ENCODE measurements around the gene SLC24A4. TPM values are rescaled to one million over a fixed set of nuclear protein-coding genes. Genes with fewer than 3 reads are reported as not detected.

SLC24A4 gene
- total RNA-seq, 1 donor from 2014 or later: not detected

GRCh38 chr14:92441751-92442504 lies 119.0 kb downstream of the SLC24A4 start:
- peaks cover 2% of the 10 kb centered on the region for H3K27me3 ChIP-seq (ENCODE audit: control insufficient read depth, insufficient read depth, low read length)
- no peaks in the 10 kb centered on the region for H3K36me3 ChIP-seq (ENCODE audit: control insufficient read depth, insufficient read depth, low read length)
- no peak for TF ChIP-seq CTCF (IDR thresholded peaks at IDR 0.05; ENCODE audit: insufficient read depth, low read length, poor library complexity, severe bottlenecking)
- no peak overlapping the region for H3K4me3 ChIP-seq (ENCODE audit: low read depth, low read length)
- DNase-seq (ENCODE audit: low read depth): no peak

GRCh38 chr14:92443167-92443566 lies 120.2 kb downstream of the SLC24A4 start:
- H3K27me3 ChIP-seq (ENCODE audit: control insufficient read depth, insufficient read depth, low read length): peaks cover 2% of the 10 kb centered on the region
- no peak for TF ChIP-seq CTCF (IDR thresholded peaks at IDR 0.05; ENCODE audit: insufficient read depth, low read length, poor library complexity, severe bottlenecking)
- DNase-seq (ENCODE audit: low read depth): no peak
- no peak overlapping the region for H3K4me3 ChIP-seq (ENCODE audit: low read depth, low read length)
- no peaks in the 10 kb centered on the region for H3K36me3 ChIP-seq (ENCODE audit: control insufficient read depth, insufficient read depth, low read length)

GRCh38 chr14:92443741-92444140 lies 120.8 kb downstream of the SLC24A4 start:
- H3K36me3 ChIP-seq (ENCODE audit: control insufficient read depth, insufficient read depth, low read length): no peaks in the 10 kb centered on the region
- H3K4me3 ChIP-seq (ENCODE audit: low read depth, low read length): no peak overlapping the region
- H3K27me3 ChIP-seq (ENCODE audit: control insufficient read depth, insufficient read depth, low read length): no peaks in the 10 kb centered on the region
- TF ChIP-seq CTCF (IDR thresholded peaks at IDR 0.05; ENCODE audit: insufficient read depth, low read length, poor library complexity, severe bottlenecking): no peak
- no peak for DNase-seq (ENCODE audit: low read depth)

GRCh38 chr14:92446771-92447170 lies 123.8 kb downstream of the SLC24A4 start:
- no peak overlapping the region for H3K4me3 ChIP-seq (ENCODE audit: low read depth, low read length)
- H3K36me3 ChIP-seq (ENCODE audit: control insufficient read depth, insufficient read depth, low read length): no peaks in the 10 kb centered on the region
- no peaks in the 10 kb centered on the region for H3K27me3 ChIP-seq (ENCODE audit: control insufficient read depth, insufficient read depth, low read length)
- no peak for TF ChIP-seq CTCF (IDR thresholded peaks at IDR 0.05; ENCODE audit: insufficient read depth, low read length, poor library complexity, severe bottlenecking)
- no peak for DNase-seq (ENCODE audit: low read depth)

GRCh38 chr14:92447416-92448197 lies 124.6 kb downstream of the SLC24A4 start:
- Histone ChIP-seq H3K36me3 (ENCODE audit: control insufficient read depth, insufficient read depth, low read length) (no peaks in the 10 kb centered on the region), H3K4me3 (ENCODE audit: low read depth, low read length) (no peak overlapping the region), H3K27me3 (ENCODE audit: control insufficient read depth, insufficient read depth, low read length) (no peaks in the 10 kb centered on the region)
- no peak for TF ChIP-seq CTCF (IDR thresholded peaks at IDR 0.05; ENCODE audit: insufficient read depth, low read length, poor library complexity, severe bottlenecking)
- no peak for DNase-seq (ENCODE audit: low read depth)

Measured in kidney epithelial cell (primary cell).